Measurements from ENCODE around the gene KAZN. TPM values are rescaled to one million over a fixed set of nuclear protein-coding genes. Genes with fewer than 3 reads are reported as not detected.
"Not testable (repeated sequence)": the region's sequence is repeated elsewhere in the genome, so short reads cannot be mapped to it uniquely, and the experiment has no call there.

Gene KAZN
- total RNA-seq, 1 experiment from 2014 or later, result 0.38 TPM

- peak; percentile 94 for DNase-seq (ENCODE audit: low spot score)
Observed at GRCh38 chr1:15128520-15129313, 530.2 kb downstream of the KAZN start.

DNA sequence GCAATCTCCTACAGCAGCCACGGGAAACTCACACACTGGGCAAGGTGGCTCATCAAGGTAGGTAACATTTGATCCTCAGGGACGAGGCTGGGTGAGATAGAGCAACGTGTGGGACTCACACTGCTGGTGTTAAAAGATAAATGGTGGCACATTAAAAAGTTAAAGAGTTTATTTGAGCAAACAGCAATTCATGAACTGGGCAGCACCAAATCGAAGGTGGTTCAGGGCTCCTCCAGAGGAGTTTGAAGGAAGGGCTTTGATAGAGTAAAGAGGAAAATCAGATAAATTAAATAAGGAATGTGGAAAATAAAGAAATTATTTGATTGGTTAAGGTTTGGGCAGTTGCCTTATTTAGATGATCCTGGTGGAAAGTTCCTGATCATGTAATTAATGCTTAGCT is 531.5 kb downstream of the KAZN start:
- DNase-seq (ENCODE audit: low spot score), result no peak

DNA sequence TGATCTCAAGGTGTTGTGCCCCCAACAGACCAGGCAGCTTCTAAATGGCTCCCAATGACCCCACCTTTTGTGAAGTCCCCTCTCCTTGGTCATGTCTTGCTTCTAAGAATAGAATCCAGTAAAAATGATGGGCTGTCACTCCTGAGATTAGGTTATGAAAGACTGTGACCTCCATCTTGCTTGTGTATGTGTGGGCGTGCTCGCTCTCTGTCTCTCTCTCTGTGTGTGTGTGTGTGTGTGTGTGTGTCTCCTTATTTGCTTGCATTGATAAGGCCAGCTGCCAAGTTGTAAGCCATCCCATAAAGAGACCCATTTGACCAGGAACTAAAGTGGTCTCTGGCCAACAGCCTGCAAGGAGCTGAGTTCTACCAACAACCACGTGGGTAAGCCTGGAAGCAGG is 532.1 kb downstream of the KAZN start:
- DNase-seq (ENCODE audit: low spot score), result no peak

GRCh38 chr1:15132965-15133364 is 534.5 kb downstream of the KAZN start:
- no peak for DNase-seq (ENCODE audit: low spot score)

DNA sequence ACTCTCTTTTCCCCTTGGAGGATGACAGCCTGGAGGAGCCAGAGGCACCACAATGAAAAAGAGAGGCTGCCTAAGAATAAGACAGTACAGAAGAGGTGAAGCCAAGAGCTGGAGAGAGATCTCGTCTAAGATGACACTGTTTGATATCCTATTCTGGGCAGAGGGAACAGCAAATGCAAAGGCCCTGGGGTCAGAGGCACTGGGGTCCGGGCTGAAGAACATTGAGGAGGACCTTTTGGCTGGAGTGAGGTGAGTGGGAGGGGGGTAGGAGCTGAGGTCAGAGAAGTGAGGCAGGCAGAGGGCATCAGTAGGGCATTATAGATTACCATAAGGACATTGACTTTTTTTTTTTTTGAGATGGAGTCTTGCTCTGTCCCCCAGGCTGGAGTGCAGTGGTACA is 535.8 kb downstream of the KAZN start:
- no peak for DNase-seq (ENCODE audit: low spot score)

GRCh38 chr1:15135604-15136003 is 537.1 kb downstream of the KAZN start:
- DNase-seq (ENCODE audit: low spot score), result not testable (repeated sequence)

GRCh38 chr1:15137809-15138208 is 539.3 kb downstream of the KAZN start:
- DNase-seq (ENCODE audit: low spot score), result no peak

DNA sequence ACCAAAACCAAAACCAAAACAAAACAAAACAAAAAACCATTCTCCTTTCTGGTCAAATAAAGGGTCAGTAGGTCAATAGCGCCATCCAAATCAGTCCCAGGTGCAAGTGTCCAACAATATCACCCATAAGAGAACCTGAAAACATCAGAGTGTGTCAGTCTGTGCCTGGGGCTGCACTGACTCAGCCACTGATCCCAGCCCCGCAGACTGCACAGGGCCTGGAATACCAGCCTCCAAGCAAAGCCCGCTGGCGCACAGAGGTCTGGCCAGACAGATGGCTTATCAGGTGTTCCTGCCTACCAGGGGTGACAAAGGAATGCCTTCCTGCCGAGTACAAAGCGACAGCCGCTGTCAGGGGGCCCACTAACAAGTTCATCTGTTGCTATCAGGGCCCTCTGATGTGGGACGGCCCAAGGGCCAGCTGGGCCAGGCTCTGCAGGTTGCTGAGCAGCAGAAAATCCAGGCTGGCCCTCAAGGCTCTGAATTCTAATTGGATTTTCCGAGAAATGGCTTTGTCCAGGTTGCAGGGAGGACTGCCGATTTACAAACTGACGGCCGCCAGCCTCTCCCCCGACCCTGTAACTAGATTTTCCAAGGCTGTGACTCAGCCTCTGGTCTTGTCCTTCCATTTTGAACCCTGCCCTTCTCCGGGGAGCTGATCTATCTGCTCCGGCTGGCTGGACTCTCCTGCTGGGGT is 541.3 kb downstream of the KAZN start:
- DNase-seq (ENCODE audit: low spot score), result no peak

DNA sequence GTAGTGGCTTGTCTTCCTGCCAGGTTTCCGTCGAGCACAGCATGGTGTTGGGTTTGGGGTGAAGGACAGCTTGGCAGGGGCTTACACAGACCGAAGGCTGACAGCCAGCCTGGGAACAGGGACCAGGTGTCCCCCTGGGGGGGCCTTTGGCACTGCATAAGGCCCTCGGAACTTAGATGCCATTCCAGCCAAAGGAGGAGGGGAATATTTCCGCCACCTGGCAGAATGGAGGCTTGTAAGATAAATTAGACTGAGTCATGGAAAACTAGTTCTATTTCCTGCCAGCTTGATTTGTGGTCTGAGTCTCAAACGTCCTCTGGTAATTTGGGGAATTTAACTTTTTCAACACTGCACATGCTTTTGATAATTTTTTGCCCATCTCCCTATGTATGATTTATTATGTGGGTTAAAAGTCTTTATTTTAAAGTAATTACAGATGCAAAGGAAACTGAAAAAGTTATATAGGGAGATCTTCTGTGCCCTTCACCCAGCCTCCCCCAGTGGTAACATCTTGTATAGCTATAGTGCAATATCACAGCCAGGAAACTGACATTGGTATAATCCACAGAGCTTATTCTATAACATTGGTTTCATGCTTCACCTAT is 543.6 kb downstream of the KAZN start:
- peak; percentile 29 for DNase-seq (ENCODE audit: low spot score)

GRCh38 chr1:15145327-15145726 is 546.8 kb downstream of the KAZN start:
- DNase-seq (ENCODE audit: low spot score), result no peak

DNA sequence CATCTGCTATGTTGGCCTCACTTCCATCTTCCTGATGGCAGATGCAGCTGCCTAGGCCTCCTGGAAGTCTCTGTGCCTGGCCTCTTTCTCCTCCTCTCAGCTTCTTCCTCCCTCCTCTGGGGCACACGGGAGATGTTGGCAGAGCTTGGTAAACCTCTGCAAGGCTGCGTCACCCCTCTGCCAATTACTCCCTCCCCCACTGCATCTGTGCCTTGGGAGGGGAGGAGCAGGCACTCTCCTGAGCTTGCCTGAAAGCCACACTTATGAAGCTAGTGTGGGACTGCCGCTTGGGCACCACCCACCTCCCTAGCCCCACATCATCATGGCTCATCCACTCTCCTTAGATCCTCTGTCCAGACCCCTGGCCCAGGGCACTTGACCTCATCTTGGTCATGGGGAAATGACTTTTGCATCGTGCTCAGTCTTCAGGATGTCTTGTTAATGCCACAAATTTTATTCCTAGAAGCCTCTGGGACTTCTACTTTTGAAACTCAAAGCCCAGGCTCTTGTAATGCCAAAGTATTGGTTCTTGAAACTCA is 547.7 kb downstream of the KAZN start:
- DNase-seq (ENCODE audit: low spot score), result no peak

GRCh38 chr1:15146971-15147376 is 548.5 kb downstream of the KAZN start:
- no peak for DNase-seq (ENCODE audit: low spot score)

GRCh38 chr1:15148004-15148403 is 549.5 kb downstream of the KAZN start:
- no peak for DNase-seq (ENCODE audit: low spot score)

GRCh38 chr1:15148475-15148874 is 550.0 kb downstream of the KAZN start:
- DNase-seq (ENCODE audit: low spot score), result no peak

GRCh38 chr1:15148941-15149340 is 550.5 kb downstream of the KAZN start:
- no peak for DNase-seq (ENCODE audit: low spot score)

GRCh38 chr1:15150376-15150775 is 551.9 kb downstream of the KAZN start:
- DNase-seq (ENCODE audit: low spot score), result no peak

- DNase-seq (ENCODE audit: low spot score), result no peak
Observed at GRCh38 chr1:15151377-15151806, 552.9 kb downstream of the KAZN start.

DNA sequence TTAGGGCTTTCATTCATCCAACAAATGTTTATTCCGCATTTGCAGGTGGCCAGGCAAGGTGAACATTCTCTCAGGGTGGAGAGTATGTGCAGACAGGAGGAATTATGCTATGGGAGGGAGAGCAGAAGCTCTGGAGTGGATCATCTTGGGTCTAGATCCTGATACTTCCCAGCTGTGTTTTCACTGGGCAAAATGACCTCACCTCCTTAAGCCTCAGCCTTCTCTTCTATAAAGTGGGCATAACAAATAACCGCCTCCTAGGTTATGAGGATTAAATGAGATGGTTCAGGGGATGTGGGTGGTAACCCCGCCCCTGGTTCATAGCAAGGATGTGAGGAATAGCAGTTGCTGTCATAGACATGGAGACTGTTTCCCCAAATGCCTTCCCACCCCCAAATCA is 553.4 kb downstream of the KAZN start:
- no peak for DNase-seq (ENCODE audit: low spot score)

DNA sequence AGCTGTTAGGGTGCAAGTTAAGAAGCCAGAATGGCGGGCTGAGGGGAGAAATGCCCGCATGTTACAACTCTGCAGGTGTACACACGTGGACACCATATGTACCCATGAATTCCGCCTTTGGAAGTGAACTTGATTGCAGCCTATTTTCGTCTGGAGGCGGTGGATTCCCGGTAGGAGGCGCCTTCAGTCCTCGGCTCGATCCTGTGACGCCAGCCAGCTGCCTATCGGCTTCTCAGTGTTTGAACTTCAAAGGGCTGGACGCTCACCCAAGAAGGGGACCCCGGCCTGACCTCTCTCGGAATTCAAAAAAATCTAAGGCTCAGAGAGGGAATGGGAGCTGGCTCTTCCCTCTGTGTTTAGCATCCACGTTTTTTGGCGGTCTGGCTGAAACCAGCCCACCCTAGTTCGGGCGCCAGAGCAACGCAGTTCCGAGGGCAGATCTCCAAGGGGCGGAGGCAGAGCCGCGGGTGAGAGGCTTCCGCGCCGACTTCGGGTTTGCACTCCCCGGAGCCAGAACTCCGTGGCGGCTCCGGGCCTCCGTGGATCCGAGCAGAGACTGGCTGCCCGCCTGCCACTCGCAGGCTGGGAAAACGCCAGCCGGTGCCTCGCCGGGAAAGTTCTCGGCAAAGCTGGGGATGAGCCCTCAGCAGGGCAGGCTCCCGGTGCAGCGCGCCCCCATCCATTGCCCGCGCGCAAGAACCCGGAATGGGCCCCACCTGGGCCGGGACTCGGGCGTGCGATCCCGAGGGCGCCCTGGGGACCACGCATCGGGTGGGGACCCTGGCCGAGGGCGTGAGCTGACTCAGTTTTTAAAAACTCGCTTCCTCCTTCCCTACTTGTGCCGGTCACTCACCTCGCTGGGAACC is 554.1 kb downstream of the KAZN start:
- DNase-seq (ENCODE audit: low spot score), result peak; percentile 94

GRCh38 chr1:15153184-15153841 is 554.8 kb downstream of the KAZN start, which contains the start of gene TMEM51:
TMEM51 (plus strand) TSS chr1:15153747; CDS start chr1:15215088, 61,341 bp downstream.
- DNase-seq (ENCODE audit: low spot score), result peak; percentile 78
